Lower leg skin (tissue), 3 donors: Measurements from ENCODE around the gene CYP2F1.

ENCODE experiments used
- POLR2A ChIP-seq, 2 donors: fragments of 450-650 bp; IDR thresholded peaks; one replicate each; pipeline ENCODE4 v1.6.1; 2016 to 2017; ENCODE audit warnings: antibody characterized with exemption in 2 of 2, mild to moderate bottlenecking in 1 of 2, moderate library complexity in 1 of 2
- TF ChIP-seq, protein P1 (sequence below), 3 donors: fragments of 450-650 bp; IDR thresholded peaks; one replicate each; pipeline ENCODE4 v1.5.1; 2016; ENCODE audit warnings: antibody characterized with exemption in 3 of 3, mild to moderate bottlenecking in 3 of 3, moderate library complexity in 2 of 3

DNA sequence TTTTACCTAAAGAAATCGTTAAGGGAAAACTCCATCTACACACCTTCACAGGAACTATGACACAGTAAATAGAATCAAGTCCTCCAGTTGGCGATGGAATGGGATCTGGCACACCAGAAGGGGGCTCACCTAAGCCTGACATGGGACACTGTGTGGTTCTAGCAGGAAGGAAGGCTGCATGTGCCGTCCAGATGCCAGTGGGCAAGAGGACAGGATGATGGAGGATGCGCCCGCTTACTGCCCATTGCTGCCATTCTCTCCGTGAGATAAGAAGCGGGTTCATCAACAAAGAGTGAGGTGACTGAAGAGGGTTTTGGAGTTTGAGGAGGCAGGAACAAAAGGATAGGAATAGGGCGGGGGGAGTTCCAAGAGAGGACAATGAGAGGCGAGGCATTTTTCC is 2.9 kb upstream of the CYP2F1 start:
- TF ChIP-seq POLR2A (IDR thresholded peaks at IDR 0.05) = no peak
- TF ChIP-seq, protein P1, sequence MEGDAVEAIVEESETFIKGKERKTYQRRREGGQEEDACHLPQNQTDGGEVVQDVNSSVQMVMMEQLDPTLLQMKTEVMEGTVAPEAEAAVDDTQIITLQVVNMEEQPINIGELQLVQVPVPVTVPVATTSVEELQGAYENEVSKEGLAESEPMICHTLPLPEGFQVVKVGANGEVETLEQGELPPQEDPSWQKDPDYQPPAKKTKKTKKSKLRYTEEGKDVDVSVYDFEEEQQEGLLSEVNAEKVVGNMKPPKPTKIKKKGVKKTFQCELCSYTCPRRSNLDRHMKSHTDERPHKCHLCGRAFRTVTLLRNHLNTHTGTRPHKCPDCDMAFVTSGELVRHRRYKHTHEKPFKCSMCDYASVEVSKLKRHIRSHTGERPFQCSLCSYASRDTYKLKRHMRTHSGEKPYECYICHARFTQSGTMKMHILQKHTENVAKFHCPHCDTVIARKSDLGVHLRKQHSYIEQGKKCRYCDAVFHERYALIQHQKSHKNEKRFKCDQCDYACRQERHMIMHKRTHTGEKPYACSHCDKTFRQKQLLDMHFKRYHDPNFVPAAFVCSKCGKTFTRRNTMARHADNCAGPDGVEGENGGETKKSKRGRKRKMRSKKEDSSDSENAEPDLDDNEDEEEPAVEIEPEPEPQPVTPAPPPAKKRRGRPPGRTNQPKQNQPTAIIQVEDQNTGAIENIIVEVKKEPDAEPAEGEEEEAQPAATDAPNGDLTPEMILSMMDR (IDR thresholded peaks at IDR 0.05) = no peak
